ENCODE measurements around the gene ZNF521. TPM values are rescaled to one million over a fixed set of nuclear protein-coding genes. Genes with fewer than 3 reads are reported as not detected.

ZNF521 gene
- polyA plus RNA-seq, 1 experiment, result 25.9 TPM

DNA sequence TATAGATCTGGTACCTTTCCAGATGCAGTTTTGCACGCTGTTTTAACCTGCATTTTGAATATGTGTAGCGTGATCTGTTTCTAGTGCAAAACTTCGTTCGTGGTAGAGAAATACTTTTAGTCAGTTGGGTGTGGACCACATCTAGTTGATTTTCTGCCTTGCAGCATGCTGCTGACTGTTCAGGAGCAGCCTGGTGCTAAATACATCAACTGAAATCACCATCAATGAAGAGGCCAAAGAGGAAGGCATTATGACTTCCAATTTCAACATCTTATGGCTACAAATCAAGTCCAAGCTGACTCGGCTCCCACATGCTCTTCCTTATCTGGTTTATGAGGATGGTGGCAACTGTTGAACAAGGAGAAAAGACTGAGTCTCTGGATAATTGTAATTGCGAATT, 298.5 kb downstream of the ZNF521 start:
- H3K27me3 ChIP-seq (ENCODE audit: control insufficient read depth, insufficient read depth, low read length), result peaks cover 2% of the 10 kb centered on the region
- ChIA-PET CTCF (no interaction called here), POLR2A (no interaction called here)
- no peak for DNase-seq (ENCODE audit: low read depth, low spot score)
- H3K27ac ChIP-seq (ENCODE audit: low read depth, low read length), result no peak overlapping the region
- no peak for TF ChIP-seq CTCF (IDR thresholded peaks at IDR 0.05; ENCODE audit: low read depth, low read length)
- H3K4me3 ChIP-seq (ENCODE audit: low read depth, low read length), result no peak overlapping the region
- no peaks in the 10 kb centered on the region; the same call in 1 of the 2 replicates for H3K9me3 ChIP-seq (ENCODE audit: control insufficient read depth, insufficient read depth, low read length)

DNA sequence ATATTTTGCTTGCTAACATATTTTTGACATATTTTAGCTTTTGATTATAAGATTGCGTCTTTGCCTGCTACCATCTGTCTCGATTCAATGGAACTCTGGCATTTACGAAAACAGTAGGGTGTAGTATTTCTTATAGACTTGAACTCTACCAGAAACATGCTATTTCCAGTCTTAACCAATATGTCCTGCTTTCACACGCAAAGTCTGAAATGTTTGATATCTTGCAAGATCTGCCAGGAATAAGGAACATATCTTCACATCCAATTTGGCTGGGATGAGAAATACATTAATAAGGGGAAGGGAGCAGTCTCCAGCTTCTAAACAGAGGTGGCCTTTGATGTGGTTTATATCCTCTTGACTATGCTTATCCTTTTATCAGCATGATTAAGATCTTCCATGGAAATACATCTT, 299.4 kb downstream of the ZNF521 start:
- POLR2A ChIA-PET, result no interaction called here
- H3K27ac ChIP-seq (ENCODE audit: low read depth, low read length), result no peak overlapping the region
- CTCF ChIA-PET, result interaction anchor here (1.0 kb wide), 1 partner anchor 13 kb away, joined by 3 read pairs; no protein-coding TSS in a partner anchor
- no peaks in the 10 kb centered on the region; the same call in 1 of the 2 replicates for H3K9me3 ChIP-seq (ENCODE audit: control insufficient read depth, insufficient read depth, low read length)
- H3K4me3 ChIP-seq (ENCODE audit: low read depth, low read length), result no peak overlapping the region
- DNase-seq (ENCODE audit: low read depth, low spot score), result no peak
- TF ChIP-seq CTCF (IDR thresholded peaks at IDR 0.05; ENCODE audit: low read depth, low read length), result no peak
- H3K27me3 ChIP-seq (ENCODE audit: control insufficient read depth, insufficient read depth, low read length), result peaks cover 2% of the 10 kb centered on the region

DNA sequence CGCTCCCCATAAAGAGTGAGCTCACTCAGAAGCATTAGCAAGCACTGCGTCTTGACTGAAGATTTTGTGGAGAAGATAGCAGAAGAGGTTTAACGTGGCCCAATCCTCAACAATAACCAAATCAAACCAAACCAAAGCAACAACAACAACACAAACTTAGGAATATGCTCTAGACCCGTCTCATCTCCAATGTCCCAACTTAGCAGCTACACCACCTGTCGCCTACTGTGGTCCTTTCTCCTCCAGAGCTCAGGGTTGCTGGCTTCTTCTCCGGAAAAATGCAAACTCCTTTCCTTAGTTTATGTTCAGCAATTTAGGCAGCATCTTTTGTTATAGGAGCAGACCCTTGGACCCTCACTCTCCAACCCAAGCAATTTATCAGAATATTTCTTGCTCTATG, 301.4 kb downstream of the ZNF521 start:
- H3K27ac ChIP-seq (ENCODE audit: low read depth, low read length), result no peak overlapping the region
- ChIA-PET CTCF (no interaction called here), POLR2A (no interaction called here)
- peaks cover 7% of the 10 kb centered on the region for H3K27me3 ChIP-seq (ENCODE audit: control insufficient read depth, insufficient read depth, low read length)
- no peak for TF ChIP-seq CTCF (IDR thresholded peaks at IDR 0.05; ENCODE audit: low read depth, low read length)
- H3K9me3 ChIP-seq (ENCODE audit: control insufficient read depth, insufficient read depth, low read length), result no peaks in the 10 kb centered on the region
- no peak for DNase-seq (ENCODE audit: low read depth, low spot score)
- H3K4me3 ChIP-seq (ENCODE audit: low read depth, low read length), result no peak overlapping the region

- no peak for DNase-seq (ENCODE audit: low read depth, low spot score)
- TF ChIP-seq CTCF (IDR thresholded peaks at IDR 0.05; ENCODE audit: low read depth, low read length), result no peak
- POLR2A ChIA-PET, result no interaction called here
- CTCF ChIA-PET, result no interaction called here
- no peaks in the 10 kb centered on the region for H3K9me3 ChIP-seq (ENCODE audit: control insufficient read depth, insufficient read depth, low read length)
- H3K27me3 ChIP-seq (ENCODE audit: control insufficient read depth, insufficient read depth, low read length), result peaks cover 7% of the 10 kb centered on the region
- no peak overlapping the region for H3K4me3 ChIP-seq (ENCODE audit: low read depth, low read length)
- H3K27ac ChIP-seq (ENCODE audit: low read depth, low read length), result no peak overlapping the region
Measured at GRCh38 chr18:25047983-25048382, 304.0 kb downstream of the ZNF521 start.

GRCh38 chr18:25047421-25047820, 304.5 kb downstream of the ZNF521 start:
- DNase-seq (ENCODE audit: low read depth, low spot score), result no peak
- no peak overlapping the region for H3K27ac ChIP-seq (ENCODE audit: low read depth, low read length)
- peaks cover 7% of the 10 kb centered on the region for H3K27me3 ChIP-seq (ENCODE audit: control insufficient read depth, insufficient read depth, low read length)
- TF ChIP-seq CTCF (IDR thresholded peaks at IDR 0.05; ENCODE audit: low read depth, low read length), result no peak
- H3K9me3 ChIP-seq (ENCODE audit: control insufficient read depth, insufficient read depth, low read length), result no peaks in the 10 kb centered on the region
- CTCF ChIA-PET, result no interaction called here
- H3K4me3 ChIP-seq (ENCODE audit: low read depth, low read length), result no peak overlapping the region
- POLR2A ChIA-PET, result no interaction called here

Data from AG04450 (cell line).